HG03558 (cell line): Measurements from ENCODE around the gene ZNF607.
"Not testable (repeated sequence)": the region's sequence is repeated elsewhere in the genome, so short reads cannot be mapped to it uniquely, and the experiment has no call there.

ENCODE experiments used
- ATAC-seq: cut with Tn5 transposase; IDR thresholded peaks from one replicate; pipeline ENCODE4 v1.9.1; 2021; ENCODE audit warnings: moderate number of reproducible peaks; ENCODE audit not compliant: unreplicated experiment; ENCODE audit errors: extremely low read depth

Gene ZNF607

DNA sequence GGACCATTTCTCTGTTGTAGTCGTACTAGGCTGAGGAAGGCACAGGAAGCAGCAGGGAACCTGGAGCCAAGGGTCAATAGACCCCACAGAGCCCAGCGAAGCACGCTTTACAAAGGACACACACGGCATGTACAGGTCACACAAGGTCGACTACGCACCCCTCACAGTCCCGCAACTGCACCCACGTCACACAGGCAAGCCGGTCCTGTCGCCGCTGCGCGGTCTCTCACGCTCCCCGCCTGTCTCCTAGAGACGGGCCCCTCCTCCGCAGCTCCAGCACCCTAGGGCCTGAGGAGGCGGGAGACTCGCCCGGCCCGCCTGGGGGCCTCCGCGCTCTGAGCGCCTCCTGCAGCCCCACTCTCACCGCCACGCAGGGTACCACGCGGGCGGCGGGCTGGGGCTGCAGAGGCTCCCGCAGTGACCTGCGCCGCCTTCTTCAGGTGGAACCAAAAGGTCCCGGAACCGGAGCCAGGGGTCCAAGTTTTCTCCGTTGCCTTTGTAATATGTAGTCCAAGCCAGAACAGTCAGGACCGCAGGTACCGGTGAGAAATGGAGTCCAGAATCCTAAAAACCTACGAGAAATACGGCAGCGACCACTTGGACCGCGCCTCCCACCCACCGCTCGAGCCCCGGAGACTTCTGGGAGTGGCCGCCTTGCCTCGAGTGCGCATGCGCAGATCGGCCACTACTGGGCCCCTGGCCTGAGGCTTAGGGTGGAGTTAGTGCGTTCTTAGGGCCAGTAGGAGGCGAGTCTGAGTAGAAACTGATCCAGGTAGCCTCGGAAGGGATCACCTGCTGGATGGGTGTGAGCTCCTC lies at the start of gene ZNF607:
Gene ZNF607, minus strand, starts transcription at position 651 of the 816 bp plus-strand sequence. CDS start 8,143 bp downstream, outside the sequence.
- ATAC-seq: no peak

DNA sequence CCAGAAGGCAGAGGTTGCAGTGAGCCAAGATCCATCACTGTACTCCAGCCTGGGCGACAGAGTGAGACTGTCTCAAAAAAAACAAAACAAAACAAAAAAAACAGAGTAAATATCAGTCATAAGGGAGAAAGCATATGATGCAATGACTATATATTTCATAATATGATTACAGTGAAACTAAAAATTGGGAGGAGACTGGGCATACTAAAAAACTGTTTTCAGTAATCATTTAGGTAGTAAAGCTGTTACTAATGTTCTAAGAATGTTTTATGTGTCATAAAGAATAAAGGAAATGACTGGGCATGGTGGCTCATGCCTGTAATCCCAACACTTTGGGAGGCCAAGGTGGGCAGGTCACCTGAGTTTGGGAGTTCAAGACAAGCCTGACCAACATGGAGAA lies 43.9 kb upstream of the ZNF607 start:
- ATAC-seq: no peak

DNA sequence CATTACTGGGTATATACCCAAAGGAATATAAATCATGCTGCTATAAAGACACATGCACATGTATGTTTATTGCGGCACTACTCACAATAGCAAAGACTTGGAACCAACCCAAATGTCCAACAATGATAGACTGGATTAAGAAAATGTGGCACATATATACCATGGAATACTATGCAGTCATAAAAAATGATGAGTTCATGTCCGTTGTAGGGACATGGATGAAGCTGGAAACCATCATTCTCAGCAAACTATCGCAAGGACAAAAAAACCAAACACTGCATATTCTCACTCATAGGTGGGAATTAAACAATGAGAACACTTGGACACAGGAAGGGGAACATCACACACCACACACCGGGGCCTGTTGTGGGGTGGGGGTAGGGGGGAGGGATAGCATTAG lies 38.1 kb upstream of the ZNF607 start:
- not testable (repeated sequence) for ATAC-seq

DNA sequence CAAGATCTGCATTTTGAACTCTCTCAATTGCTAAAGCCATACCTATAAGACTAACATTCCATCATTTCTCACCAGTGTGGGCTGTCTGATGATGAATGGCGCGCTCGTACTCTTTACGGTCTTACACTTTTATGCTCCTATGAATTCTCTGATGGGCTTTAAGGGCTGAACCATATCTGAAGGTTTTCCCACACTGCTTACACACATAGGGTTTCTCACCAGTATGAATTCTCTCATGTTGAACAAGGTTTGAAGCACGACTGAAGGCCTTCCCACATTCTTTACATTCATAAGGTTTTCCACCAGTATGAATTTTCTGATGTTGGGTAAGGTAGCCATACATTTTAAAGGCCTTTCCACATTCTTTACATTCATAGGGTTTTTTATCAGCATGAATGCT lies 18.8 kb upstream of the ZNF607 start:
- ATAC-seq: no peak

DNA sequence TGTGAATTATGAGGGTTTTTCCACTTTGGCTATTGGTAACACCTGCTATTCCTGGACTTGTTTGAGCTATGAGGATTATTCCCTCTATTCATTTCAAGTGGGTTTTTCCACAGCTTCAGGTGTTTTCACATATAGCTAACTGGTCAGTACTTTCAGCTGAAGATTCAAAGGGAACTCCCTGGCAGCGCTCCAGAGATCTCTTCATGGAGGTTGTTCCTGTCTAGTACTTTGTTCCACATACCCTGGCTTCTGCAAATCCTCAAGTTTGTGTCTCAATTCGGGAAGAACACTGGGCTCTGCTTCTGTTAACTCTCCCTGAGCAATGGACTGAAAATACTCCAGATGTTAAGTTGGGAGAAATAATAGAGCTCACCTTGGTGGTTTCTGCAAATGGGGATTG lies 5.6 kb upstream of the ZNF607 start:
- no peak for ATAC-seq

DNA sequence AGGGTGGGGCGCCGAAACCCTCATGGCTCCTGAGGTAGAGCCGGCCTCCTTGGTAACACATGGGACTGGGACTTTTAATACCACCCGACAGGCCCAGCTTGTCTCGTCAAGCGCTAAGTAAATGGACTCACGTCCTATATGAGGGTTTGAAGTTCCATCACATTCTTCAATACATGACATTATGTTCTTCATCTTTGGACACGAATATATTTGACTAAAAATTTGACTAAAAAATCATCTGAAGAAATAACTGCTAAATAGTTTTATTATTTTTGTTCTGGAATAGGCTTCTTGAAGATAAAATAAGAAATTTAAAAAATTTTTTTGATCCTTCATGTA lies 335 bp upstream of the ZNF607 start:
- ATAC-seq: no peak

DNA sequence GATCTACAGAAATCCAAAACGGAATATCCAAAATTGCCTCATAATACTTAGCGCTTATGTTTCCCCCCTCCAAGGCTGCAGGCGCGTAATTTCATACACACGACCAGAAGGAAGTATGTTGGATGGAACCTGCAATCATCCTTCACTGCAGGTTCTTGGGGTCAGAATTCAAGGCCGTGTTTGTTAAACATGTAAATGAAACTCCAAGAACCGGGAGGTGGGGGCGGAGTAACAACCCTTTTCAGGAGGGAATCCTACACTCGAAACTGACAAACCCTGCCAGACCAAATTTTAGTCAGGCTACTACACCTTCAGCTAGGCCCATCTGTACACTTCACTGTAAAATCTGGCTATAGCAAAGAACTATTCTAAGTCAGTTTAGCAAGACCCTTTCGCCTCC lies 1.3 kb downstream of the ZNF607 start:
- ATAC-seq: no peak

DNA sequence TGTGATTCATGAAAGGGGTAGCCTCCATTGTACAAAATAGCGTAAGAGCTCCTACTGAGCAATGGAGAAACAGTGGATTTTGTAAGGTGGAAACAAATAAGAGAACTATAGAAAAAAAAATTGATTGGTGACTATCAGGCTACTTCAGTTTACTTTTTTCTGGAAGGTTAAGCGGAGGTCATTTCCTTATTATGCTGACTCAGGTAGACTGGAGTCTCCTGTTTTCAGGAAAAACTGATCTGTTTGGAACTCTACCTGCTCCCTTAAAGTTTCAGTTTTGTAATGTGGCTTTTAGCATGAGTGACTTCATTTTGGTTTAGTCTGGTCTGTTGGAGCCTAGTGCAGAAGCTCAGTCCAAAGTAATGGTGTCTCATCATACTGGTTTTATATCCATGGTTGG lies 3.4 kb downstream of the ZNF607 start:
- ATAC-seq: no peak

DNA sequence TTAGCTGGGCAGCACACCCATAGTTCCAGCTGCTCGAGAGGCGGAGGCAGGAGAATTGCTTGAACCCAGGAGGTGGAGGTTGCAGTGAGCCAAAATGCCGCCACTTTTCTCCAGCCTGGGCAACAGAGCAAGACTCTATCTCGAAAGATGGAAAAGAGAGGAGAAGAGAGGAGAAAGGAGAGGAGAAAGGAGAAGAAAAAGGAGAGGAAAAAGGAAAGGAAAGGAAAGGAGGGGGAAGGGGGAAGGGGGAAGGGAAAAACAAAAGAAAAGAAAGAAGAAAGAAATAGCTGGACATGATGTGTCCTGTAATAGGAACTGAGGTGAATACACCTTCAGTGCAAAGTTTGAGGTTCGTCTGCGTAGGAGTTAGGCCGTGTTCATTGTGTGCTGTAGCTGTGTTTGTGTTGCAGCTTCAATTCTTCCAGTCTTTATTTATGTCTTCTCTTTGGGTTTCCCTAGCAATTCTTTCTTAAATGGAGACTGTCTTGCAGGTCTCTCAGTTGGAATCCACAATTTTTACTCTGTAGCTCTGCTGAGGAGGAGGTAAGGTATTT lies 13.4 kb downstream of the ZNF607 start:
- no peak for ATAC-seq

DNA sequence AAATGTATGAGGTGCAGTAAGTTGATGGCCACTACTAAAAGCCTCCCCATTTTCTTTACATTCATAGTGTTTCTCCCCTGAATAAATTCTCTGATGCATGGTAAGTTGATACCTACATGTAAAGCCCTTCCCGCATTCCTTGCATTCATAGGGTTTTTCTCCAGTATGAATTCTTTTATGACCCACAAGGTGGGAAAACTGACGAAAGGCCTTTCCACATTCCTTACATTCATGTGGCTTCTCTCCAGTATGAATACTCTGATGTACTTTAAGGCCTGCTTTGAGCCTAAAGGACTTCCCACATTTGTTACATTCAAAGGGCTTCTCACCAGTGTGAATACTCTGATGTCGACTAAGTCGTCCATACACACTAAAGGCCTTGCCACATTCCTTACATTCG lies 20.5 kb downstream of the ZNF607 start:
- ATAC-seq: no peak

DNA sequence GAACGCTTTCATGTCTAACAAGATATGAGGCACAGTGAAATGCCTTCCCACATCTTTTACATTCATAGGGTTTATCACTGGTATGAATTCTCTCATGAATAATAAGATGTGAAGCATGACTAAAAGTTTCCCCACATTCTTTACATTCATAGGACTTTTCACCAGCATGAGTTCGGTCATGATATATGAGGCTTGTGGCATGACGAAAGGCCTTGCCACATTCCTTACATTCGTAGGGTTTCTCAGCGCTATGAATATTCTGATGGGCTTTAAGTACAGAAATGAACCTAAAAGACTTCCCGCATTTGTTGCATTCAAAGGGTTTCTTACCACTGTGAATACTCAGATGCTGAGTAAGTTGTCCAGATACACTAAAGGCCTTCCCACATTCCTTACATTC lies 21.3 kb downstream of the ZNF607 start:
- ATAC-seq: no peak

DNA sequence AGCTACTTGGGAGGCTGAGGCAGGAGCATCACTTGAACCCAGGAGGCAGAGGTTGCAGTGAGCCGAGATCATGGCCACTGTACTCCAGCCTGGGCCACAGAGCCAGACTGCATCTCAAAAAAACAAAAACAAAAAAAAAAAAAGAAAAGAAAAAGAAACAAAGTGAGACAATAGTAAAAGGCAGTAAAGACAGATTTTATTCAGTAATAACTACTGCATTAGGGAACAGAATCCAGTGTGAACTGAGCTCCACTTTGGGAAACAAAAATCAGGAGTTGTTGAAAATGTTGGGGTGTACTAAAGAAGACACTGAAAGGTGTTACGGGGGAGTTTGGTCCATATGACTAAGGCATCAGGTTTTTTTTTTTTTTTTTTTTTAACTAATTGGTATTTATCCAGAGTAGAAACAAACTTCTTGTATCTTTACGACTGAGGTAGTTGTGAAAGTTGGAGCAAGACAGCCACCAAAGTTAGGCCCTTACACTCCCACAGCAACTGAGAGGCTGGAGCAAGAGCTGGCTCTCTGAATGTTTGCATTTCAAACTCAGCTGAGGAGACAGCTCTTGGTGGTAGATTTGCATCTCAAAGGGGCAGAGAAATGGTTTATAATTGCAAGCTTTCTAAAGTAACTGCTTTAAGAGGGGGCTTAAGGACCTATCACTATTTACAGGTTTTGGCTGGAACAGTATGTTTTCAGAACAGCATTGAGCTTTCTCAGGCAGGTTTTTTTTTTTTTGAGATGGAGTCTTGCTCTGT lies 24.2 kb downstream of the ZNF607 start:
- ATAC-seq: no peak

DNA sequence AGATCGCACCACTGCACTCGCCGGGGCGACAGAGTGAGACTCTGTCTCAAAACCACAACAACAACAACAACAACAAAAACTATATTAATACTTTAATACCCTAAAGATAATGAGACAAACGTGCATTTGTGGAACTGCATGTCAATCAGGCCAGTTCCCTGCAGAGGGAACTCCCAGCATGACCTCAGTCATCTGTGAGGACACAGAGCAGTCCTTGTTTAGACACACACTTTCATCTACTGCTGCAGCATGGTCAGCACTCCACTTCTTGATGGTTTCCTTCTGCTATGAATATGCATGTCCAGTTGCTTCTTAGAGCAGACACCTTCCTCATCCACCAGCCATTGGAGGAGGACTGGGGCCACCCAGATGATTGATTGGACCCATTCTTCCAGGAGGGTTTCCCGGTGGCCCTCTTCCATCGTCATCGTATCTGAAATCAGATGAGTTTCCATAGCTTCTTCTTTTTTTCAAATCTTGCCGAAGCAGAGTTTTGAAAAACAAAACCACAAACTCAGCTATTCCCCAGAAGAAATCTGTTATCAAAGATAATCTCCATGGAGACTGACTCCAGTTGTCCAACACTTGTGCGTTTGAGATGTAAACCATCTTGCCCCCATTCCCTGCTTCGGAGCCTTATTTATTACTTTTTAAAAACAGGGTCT lies 26.5 kb downstream of the ZNF607 start:
- ATAC-seq: no peak

DNA sequence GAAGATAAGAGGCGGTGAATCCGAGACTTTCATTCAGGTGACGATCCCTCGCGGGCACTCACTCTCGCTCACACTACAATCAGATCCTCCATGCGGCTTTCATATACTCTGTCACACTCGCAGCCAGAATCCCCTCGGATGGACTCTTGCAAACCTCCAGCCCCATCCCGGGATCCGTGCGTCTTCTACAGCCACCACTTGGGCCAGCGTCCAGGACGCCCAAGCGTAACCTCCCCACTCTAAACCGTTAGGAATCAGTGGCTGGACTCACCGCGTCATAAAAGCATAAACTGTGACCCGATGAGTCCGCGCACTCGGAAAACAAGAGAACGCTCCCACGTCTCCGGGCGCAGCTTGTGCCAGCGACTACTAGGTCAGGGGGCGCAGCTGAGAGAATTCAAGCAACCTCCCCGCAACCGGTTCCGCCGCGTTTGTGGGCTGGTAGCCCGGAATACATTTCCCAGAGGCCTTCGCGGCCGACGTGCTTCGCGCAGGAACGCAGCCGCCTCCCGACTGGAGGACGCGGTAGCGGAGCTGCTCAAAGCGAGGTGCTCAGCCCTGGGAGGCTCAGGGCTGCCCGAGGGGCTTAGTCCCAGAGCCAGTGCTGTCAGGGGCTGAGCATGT lies 27.6 kb downstream of the ZNF607 start:
- no peak for ATAC-seq

DNA sequence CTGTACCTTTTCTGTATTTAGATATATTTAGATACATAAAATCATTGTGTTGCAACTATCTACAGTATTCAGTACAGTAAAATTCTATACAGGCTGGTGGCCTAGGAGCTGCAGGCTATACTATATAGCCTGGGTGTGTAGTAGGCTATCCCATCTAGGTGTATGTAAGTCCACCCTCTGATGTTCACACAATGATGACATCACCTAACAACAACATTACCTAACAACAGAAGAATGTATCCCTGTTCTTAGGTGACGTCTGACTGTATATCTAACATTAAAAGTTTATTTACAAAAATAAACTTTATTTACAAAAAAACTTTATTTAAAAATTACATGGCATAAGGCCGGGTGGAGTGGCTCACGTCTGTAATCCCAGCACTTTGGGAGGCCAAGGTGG lies 36.0 kb downstream of the ZNF607 start:
- no peak for ATAC-seq

DNA sequence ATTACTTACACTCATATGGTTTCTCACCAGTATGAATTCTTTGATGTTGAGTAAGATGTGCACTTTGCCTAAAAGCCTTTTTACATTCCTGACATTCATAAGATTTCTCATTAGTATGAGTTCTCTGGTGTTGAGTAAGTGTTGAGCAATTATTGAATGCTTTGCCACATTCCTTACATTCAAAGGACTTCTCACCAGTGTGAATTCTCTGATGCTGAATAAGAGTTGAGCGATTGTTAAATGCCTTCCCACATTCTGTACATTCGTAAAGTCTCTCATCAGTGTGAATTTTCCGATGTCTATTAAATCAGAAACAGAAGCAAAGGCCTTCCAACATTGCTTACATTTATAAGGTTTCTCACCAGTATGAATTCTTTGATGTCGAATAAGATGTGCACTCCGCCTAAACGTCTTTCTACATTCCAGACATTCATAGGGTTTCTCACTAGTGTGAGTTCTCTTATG lies 50.1 kb downstream of the ZNF607 start:
- ATAC-seq: no peak

DNA sequence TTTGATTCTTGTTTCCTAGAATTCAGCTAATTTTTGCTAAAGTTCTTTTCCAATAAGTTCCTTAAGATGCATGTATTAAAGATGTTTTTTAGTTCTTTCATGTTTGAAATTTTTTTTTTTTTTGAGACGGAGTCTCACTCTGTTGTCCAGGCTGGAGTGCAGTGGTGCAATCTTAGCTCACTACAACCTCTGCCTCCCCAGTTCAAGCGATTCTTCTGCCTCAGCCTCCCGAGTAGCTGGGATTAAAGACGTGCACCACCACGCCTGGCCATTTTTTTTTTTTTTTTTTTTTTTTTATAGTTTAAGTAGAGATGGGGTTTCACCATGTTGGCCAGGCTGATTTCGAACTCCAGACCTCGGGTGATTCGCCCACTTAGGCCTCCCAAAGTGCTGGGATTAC lies 62.4 kb downstream of the ZNF607 start:
- ATAC-seq: not testable (repeated sequence)

DNA sequence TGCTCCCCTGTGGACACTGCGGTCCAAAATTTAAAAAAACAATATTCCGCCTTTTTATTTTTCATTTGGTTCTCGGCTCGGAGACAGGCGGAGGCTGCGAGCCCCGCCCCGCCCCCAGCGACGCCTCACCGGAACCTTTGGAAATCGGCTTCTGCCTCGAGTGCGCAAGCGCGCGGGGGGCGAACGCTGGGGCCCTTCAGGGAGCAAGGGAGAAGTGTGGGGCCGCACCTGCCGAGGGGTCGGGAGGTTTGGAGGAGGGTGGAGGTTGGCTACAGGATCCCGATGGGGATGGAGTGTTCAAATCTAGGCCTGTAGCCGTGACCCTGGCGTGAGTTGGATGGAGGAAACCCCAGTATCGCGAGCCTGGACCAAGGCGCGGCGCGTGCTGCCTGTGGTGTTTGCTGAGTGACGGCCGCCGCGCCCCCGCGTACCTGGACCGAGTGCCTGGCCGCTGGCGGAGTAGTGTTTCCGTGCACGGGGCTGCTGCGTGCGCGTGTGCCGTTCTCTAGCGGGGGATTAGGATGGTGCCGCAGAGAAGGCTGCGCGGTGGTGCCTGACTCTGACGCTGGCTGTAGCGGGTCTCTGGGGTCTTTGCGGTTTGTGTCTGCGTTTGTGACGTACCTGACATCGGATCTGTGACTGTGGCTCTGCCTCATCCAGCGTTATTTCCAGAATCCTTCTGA lies 63.7 kb downstream of the ZNF607 start:
- ATAC-seq: no peak

DNA sequence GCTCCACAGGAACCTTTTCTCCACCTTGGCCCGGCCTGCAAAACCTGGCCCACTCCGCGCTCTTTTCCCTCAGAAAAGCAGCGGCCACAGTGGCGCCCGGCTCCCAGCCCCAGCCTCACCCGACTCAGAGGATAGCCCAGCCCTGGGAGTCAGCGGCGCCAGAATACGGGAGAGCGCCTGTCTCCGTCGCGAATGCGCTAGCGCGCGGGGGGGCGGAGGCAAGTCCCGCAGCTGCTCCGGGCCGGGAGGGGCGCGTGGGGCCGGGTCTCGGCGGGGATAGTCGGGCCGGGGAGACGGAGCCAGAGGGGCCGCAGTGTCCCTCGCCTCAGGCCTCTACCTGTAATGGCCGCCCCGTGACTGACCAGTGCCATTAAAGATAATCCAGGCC lies 64.3 kb downstream of the ZNF607 start, which contains the start of gene ZFP30:
Gene ZFP30, minus strand, starts transcription at position 165 of the 388 bp plus-strand sequence. CDS start 7,643 bp downstream, outside the sequence.
- no peak for ATAC-seq
